GM12873 (cell line): ENCODE results near the gene IGF1.

ENCODE experiments used
- TF ChIP-seq, protein P1 (sequence below): IDR thresholded peaks from 2 replicates; pipeline ENCODE4 v1.5.1; 2012; ENCODE audit warnings: low read depth, mild to moderate bottlenecking, moderate library complexity, low read length, control low read depth; ENCODE audit not compliant: insufficient read depth; ENCODE audit errors: missing control alignments

Gene IGF1

GRCh38 chr12:102394200-102394599 lies 86.2 kb downstream of the IGF1 start:
- TF ChIP-seq, protein P1, sequence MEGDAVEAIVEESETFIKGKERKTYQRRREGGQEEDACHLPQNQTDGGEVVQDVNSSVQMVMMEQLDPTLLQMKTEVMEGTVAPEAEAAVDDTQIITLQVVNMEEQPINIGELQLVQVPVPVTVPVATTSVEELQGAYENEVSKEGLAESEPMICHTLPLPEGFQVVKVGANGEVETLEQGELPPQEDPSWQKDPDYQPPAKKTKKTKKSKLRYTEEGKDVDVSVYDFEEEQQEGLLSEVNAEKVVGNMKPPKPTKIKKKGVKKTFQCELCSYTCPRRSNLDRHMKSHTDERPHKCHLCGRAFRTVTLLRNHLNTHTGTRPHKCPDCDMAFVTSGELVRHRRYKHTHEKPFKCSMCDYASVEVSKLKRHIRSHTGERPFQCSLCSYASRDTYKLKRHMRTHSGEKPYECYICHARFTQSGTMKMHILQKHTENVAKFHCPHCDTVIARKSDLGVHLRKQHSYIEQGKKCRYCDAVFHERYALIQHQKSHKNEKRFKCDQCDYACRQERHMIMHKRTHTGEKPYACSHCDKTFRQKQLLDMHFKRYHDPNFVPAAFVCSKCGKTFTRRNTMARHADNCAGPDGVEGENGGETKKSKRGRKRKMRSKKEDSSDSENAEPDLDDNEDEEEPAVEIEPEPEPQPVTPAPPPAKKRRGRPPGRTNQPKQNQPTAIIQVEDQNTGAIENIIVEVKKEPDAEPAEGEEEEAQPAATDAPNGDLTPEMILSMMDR: no peak

- TF ChIP-seq, protein P1: no peak
Measured at GRCh38 chr12:102390068-102390467, 90.3 kb downstream of the IGF1 start.

- TF ChIP-seq, protein P1: no peak
Measured at GRCh38 chr12:102388469-102388868, 91.9 kb downstream of the IGF1 start.

DNA sequence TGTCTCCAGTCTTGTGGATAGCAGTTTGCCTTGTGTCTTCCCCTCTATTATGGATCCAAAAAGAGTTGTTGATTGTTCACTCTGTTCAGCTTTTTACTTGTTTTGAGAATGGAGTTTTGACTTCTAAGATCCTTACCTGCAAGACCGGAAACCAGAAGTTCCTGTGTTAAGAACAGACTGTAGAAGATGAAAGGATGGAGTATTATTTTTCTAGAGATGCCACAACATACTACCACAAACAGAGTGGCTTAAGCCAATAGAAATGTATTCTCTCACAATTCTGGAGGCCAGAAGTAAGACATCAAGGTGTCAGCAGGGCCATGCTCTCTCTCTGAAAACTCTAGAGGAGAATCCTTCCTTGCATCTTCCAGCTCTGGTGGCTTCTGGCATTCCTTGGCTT lies 95.0 kb downstream of the IGF1 start:
- TF ChIP-seq, protein P1: no peak

GRCh38 chr12:102379346-102380162 lies 100.8 kb downstream of the IGF1 start:
- TF ChIP-seq, protein P1: no peak

GRCh38 chr12:102376781-102377180 lies 103.6 kb downstream of the IGF1 start:
- TF ChIP-seq, protein P1: no peak

GRCh38 chr12:102376181-102376747 lies 104.1 kb downstream of the IGF1 start:
- TF ChIP-seq, protein P1: no peak
